Urothelium cell line (cell line): ENCODE measurements around the gene DNAJC5.
"Not testable (repeated sequence)": the region's sequence is repeated elsewhere in the genome, so short reads cannot be mapped to it uniquely, and the experiment has no call there.

Experiments
- DNase-seq: peaks from one replicate; pipeline ENCODE4 v3.0.0; 2011; ENCODE audit warnings: low spot score, mixed read lengths
- FAIRE-seq: peaks from 2 replicates; lab custom pipeline; 2011; peaks lifted over from hg19 to GRCh38; lab: Jason Lieb, UNC

Gene DNAJC5

DNA sequence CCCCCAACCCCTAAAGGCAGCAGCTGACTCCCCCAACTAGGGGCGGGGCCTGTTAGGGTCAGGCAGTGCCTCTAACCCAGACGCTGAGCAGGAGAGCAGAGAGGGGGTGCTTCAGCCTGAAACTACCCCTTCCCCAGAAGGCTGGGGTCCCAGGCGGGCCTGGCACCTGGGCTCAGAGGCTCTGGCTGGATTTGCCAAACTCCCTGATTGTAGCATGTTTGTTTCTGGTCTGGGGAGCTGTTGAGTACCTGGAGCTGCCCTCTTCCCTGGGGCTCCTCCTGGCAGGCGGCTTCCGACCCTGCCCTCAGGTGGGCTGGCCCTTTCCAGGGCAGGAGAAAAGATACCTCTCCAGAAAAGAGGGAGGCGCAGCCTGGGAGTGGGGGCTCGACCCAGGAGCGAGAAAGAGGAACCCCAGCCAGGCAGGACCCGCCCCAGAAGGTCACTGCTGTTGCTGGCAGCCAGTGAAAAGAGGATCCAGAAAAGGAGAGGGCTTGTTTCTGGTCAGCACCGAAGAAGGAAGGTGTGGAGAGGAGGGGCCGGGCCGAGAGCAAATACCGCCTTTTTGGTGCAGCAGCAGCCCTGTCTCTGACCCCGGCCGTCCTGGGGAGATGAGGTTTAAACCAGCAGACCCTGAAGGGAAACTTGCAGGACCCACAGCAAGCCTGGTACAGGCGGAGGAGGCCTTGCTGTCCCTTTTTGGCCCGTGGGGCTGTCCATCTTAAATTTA lies 34.4 kb upstream of the DNAJC5 start:
- DNase-seq (no peak), FAIRE-seq (no peak)

DNA sequence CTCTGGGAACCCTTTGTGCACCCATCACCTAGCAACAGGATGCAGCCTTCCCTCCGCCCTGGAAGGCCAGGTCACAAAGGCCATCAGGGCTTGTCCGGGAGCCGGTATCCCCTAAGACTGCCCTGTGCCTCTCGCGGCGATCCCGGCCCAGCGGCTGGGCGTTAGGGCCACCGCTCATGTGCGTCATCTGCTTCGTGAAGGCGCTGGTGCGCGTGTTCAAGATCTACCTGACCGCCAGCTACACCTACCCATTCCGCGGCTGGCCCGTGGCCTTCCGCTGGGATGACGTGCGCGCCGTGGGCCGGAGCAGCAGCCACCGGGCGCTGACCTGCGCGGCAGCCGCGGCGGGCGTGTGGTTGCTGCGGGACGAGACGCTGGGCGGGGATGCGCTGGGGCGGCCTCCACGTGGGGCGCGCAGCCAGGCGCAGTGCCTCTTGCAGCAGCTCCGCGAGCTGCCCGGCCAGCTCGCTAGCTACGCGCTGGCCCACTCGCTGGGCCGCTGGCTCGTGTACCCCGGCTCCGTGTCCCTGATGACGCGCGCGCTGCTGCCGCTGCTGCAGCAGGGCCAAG lies 33.5 kb upstream of the DNAJC5 start, which contains the start of gene ABHD16B:
TSS of gene ABHD16B (plus strand) at position 134 of the 570 bp plus-strand sequence. CDS start at position 177, 43 bp downstream.
- DNase-seq (no peak), FAIRE-seq (no peak)

DNA sequence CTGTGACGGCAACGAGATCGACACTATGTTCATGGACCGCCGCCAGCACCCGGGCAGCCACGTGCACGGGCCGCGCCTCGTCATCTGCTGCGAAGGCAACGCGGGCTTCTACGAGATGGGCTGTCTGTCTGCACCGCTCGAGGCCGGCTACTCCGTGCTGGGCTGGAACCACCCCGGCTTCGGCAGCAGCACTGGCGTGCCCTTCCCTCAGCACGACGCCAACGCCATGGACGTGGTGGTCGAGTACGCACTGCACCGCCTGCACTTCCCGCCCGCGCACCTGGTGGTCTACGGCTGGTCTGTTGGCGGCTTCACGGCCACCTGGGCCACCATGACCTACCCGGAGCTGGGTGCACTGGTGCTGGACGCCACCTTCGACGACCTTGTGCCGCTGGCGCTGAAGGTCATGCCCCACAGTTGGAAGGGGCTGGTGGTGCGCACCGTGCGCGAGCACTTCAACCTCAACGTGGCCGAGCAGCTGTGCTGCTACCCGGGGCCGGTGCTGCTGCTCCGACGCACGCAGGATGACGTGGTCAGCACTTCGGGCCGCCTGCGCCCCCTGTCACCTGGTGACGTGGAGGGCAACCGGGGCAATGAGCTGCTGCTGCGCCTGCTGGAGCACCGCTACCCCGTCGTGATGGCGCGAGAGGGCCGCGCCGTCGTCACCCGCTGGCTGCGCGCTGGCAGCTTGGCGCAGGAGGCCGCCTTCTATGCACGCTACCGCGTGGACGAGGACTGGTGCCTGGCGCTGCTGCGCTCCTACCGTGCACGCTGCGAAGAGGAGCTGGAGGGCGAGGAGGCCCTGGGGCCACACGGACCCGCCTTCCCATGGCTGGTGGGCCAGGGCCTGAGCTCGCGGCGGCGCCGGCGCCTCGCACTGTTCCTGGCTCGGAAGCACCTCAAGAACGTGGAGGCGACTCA lies 32.7 kb upstream of the DNAJC5 start:
- DNase-seq (no peak), FAIRE-seq (no peak)

DNA sequence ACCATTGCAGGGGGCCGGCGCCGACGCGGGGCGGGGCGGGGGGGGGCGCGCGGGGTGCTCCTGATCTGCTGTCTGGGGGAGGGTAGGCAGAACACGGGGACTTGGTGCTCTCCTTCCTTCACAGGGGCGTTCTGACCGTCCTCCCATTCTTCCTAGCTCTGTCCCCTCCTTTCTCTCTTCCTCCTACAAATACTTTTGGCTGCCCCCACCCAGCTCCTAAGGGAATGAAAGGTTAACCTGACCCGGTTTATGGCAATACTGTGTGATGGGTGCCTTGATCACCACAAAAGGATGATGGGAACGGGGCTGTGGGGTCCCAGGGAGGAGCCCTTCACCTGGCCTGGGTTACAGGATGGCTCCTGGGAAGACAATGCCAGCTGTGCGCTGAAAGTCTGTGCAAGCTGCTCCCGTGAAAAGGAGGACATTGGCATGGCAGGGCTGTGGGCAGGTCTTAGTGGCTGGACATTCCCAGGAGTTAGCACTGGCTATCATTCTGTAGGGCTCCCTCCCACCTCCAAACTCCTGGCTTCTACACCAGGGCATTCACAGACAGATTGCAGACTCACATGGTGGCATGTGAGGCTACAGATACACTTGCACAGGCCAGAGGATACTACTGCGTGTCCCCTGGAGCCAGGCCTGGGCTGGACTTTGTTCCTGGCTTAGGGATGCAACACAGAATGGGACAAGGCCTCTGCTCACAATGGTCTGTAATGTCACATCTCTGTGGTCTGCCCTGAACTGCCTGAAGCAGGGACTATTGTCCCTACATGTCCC lies 31.7 kb upstream of the DNAJC5 start:
- no peak for DNase-seq
- FAIRE-seq: no peak

DNA sequence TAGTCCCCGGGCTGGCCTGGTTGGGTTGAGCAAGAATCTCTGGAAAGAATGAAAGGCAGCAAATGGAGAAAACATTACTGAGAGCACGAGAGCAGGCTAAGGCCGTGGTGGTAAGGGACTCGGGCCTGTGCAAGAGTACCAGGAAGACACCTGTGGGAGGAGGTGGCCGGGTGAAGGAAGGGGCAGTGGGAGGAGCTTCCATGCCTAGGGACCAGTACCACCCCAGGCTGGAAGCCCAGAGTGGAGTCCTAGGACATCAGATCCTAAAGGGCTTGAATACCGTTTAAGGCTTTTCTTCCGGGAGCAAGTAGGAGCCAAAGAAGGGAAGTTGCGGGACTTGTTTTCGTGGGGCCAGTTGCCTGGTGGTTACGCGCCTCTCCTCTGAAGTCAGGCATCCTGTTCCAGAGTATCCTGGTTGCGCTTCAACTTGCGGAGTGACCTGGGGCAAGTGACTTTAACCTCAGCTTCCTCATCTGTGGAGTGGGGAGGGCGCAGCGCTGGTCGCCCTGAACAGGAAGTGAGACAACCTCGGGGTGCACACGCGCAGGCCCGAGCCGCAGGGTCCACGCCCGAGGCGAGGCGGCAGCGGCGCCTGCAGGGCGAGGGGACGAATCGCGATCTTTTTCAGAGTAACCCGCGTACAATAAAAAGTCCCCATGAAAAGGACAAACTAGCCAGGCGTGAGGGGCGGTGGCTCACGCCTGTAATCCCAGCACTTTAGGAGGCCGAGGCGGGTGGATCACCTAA lies 31.0 kb upstream of the DNAJC5 start:
- DNase-seq (peak; percentile 78), FAIRE-seq (no peak)

DNA sequence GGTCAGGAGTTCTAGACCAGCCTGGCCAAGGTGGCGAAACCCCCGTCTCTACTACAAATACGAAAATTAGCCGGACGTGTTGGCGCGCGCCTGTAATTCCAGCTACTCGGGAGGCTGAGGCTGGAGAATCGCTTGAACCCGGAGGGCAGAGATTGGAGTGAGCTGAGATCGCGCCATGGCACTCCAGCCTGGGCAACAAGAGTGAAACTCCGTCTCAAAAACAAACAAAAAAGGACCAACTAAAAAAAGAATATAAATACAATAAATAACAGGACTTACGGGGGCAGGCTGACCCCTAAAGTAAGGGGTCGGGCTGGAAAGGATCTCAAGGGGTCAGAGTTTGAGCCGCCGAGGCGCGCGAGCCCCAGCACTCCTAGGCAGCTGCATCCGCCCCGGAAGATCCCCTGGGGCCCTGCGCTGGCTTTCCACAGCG lies 30.4 kb upstream of the DNAJC5 start:
- DNase-seq (no peak), FAIRE-seq (no peak)

DNA sequence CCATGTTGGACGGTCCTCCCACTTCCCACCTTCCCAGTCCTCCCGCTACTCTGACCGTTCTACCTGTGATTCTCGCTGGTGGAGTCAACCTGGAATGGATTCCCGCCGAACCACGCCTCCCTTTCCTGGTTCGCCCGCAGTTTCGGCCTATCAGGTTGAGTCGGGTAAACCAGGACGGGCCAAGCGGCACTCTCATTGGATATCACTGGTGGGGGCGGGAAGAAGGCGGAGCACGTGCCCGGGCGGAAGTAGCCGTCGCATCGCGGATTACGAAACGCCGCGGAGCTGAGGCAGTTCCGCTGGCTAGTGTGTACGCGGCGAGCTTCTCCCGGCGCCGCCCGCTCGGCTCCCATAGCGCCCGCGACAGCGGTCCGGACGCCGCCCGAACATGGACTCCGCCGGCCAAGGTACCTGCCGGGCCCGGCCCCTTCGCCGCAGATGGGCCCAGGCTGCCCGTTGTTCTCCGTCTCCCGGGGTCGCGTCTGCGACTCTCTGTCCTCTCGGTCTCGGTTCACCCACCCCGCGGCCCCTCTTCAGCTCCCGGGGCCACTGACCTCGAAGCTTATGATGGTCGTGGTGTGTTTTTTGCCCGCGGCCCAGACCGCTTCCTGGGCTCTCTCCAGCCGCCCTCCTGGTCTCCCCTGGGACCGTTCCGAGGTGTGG lies 29.8 kb upstream of the DNAJC5 start, which contains the start of gene TPD52L2:
TSS of gene TPD52L2 (plus strand) at position 293 of the 663 bp plus-strand sequence. CDS start at position 389, 96 bp downstream.
- FAIRE-seq (peak; percentile 13), DNase-seq (peak; percentile 98)

DNA sequence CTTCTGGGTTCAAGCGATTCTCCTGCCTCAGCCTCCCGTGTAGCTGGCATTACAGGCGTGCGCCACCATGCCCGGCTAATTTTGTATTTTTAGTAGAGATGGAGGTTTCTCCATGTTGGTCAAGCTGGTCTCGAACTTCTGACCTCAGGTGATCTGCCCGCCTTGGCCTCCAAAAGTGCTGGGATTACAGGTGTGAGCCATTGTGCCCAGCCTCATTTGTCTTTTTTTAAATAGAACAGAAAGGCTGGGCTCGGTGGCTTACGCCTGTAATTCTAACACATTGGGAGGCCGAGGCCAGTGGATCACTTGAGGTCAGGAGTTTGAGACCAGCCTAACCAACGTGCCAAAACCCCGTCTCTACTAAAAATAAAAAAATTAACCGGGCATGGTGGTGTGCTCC lies 27.9 kb upstream of the DNAJC5 start:
- FAIRE-seq, DNase-seq: not testable (repeated sequence)

DNA sequence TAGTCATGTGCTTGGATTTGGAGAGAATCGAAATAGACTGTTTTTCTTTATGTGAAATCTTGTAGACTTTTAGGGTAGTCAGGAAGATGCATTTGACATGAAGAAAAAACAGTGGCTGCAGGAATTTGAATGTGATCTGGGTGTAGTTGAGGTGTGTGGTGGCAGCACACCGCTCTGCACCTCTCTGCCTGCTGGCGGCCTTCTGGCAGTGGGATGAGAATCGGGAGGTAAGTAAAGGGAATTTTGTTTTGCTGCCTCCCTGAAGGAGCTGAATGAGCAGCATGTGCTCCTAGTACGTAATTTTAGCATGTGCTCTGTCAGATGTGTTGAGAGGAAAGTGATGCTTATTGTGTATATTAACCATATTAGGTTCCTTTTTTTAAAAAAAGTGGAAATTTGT lies 26.7 kb upstream of the DNAJC5 start:
- DNase-seq: no peak
- FAIRE-seq: no peak

DNA sequence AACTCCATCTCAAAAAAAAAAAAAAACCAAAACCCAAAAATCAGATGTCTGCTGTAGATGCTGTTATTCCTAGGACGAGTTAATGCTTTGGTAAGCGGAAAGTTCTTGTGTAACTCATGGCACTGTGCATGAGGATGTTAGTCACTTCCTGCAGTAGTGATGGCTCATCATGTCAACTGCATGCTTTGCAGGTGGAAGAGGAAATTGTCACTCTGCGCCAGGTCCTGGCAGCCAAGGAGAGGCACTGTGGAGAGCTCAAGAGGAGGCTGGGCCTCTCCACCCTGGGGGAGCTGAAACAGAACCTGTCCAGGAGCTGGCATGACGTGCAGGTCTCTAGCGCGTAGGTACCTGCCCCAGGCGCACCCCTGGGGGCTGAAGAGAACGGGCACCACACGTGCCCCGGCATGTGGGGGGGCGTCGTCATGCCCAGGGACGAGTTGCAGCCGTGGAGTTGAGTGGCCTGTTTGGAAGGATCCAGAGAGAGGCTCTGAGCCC lies 21.4 kb upstream of the DNAJC5 start:
- FAIRE-seq: no peak
- no peak for DNase-seq

DNA sequence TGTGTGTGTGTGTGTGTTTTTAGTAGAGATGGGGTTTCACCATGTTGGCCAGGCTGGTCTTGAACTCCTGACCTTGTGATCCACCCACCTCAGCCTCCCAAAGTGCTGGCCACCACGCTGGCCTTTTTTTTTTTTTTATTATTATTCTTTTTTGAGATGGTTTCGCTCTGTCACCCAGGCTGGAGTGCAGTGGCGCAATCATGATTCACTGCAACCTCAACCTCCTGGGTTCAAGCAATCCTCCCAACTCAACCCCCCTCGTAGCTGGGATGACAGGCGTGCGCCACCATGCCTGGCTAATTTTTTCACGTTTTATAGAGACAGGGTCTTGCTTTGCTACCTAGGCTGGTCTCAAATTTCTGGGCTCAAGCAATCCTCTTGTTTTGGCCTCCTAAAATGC lies 20.7 kb upstream of the DNAJC5 start:
- not testable (repeated sequence) for FAIRE-seq, DNase-seq

DNA sequence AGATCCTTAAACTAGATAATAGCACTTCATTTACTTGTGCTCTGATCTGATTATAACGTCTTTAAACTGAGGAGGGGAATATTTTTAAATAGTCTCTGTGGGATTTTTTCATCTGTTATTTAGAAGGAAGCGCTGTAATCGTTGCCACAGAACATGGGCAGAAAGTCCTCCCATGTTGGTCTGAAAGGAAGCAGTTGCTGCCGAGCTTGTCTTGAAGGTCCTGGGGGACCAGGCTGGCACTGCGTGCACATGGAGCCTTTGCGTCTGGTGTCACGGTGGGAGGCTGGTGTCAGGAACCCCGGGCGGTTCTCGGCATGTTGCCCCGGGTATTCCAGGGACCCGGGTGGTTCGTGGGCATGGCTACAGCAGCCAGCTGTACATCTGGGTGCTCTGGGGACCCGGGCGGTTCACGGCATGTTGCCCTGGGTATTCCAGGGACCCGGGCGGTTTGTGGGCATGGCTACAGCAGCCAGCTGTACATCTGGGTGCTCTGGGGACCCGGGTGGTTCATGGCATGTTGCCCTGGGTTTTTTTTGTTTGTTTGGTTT lies 18.4 kb upstream of the DNAJC5 start:
- no peak for FAIRE-seq
- no peak for DNase-seq

DNA sequence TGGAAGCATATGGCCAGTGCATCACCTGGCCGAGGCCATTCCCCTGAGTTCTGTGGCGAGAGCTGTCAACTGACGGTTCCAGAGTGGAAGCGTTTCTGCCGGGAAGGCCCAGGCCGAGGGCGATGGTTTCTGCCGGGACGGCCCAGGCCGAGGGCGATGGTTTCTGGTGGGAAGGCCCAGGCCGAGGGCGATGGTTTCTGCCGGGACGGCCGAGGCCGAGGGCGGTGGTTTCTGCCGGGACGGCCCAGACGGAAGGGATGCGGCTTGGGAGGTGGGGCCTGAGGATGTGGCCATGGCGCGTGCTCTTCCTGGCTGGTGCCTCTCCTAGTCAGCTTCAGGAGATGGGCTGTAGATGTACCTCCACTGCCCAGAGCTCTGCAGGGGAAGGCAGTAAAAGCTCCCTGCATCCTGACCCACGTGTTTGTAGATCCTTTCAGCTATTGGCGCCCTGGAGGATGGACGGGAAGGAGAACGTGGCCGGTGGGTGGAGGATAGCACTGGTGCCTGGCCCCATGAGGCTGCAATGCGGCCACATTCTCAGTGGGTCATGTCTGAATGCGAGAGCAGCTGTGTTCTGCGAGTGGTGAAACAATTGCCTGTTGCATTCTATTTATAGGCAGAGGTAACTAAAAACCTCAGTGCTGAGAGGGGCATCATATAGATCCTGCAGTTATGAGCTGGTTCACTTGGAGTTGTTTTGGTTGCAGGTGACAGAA lies 17.0 kb upstream of the DNAJC5 start:
- DNase-seq (no peak), FAIRE-seq (no peak)

DNA sequence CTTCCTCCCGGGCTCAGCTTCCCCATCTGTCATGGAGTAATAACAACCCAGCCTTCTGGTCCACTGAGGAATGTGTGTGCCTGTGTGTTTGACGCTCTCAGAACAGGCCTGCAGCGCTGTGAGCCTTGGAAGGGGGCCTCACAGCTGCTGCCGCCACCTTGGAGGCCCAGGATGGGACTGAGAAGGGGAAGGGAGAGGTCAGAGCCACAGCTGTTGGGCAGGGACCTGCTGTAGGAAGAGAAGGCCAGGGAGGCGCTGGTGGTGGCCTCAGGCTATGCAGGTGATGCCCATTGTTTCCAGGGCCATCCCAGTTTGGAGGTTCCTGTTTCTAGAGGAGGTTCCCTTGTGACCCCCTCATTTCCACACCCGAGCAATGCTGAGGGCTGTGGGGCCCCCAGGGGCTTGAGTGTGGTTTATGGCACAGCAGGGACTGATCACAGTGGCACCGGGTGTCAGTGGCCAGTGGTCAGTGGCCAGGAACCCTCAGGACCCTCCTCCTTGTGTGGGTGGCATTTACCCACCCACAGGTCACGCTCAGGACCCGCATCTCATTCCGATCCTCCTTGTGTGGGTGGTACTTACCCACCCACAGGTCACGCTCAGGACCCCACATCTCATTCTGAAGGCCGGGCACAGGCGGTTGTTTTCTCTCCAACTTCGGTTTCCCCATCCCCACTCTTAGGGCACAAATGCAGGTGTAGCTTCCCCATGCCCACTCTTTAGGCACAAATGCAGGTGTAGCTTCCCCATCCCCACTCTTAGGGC lies 15.8 kb upstream of the DNAJC5 start:
- DNase-seq (no peak), FAIRE-seq (no peak)

DNA sequence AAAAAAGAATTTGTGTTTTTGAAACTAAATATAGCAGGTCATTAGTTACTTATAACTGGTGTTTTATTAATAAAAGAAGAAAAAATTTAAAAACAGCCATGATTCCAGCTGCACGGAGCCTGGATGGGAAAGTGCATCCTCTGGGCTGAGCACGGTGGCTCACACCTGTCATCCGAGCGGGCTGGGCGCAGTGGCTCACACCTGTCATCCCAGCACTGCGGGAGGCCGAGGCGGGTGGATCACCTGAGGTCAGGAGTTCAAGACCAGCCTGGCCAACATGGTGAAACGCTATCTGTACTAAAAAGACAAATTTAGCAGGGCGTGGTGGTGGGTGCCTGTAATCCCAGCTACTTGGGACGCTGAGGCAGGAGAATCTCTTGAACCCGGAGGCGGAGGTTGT lies 14.0 kb upstream of the DNAJC5 start:
- DNase-seq, FAIRE-seq: not testable (repeated sequence)

DNA sequence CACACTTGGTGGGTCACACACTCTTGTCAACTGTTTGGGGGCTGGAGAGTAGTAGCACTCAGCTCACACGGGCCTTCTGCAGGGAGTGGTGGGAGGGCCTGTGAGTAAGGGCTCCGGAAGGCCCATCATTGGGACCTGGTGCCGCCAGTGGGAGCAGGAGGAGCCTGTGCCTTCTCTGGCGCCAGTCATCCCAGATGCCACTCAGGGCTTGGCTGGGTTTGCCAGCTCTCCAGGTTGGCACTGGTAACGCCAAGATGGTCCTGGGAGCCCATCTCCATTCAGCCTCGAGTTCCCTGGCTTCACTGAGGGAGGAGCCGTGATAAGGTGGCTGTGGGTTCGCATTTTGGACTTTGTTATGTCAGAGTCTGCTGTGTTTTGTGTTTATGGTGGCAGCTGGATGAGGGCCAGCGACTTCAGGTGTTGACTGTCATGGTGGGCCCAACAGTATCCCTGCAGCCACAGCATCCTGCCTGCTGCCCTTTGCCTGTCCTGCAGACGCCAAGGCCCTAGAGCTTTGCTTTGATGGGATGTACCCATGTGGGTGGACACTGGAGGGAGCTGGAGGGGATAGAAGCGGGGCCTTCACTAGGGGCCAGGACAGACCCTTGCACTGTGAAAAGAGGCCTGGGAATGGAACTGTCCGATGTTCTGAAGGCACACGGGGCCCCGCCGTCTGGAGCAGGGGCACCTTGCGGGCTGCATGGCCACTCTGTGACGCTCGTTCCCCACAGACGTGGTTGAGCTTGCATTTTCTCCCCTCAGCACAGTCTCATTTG lies 13.3 kb upstream of the DNAJC5 start:
- FAIRE-seq: no peak

More for the DNA sequence above, 13.3 kb upstream of the DNAJC5 start:
- no peak for DNase-seq
